VCaP (cell line): ENCODE results near the gene SLC35C1.

Source experiments
- H3K27ac ChIP-seq: fragments of 450-650 bp; 2 replicates; pipeline ENCODE4 v1.5.1; 2017
- CTCF ChIP-seq: fragments of 450-650 bp; conservative IDR thresholded peaks from 2 replicates; pipeline ENCODE4 v1.5.1; 2017; ENCODE audit warnings: mild to moderate bottlenecking, moderate library complexity

Gene SLC35C1

DNA sequence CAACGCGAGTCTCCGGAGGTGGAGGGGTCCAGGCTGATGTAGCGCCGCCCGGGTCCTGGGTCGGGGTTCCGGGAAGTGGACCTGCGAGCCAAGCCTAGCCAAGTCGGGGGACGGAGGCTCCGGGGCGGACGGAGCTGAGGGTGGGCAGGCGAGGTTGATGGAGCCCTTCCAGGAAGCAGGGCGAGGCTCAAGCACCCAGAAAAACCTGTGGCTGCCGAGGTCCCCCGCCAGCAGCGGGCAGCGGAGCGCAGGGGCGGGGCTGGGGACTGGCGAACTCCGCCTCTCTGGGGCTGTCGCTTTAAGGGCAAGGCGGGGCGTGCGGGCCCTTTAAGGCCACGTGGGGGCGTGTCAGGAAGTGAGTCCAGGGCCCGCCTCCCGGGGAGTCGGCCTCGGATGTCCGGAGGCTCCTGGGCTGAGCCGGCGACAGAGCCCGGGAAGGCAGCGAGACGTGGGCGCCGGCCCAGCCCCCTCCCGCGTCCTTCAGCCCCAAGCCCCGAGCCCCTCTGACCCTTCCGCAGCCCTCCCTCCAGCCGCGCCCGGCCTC lies at the start of gene SLC35C1:
TSS of gene SLC35C1 (plus strand) at position 389 of the 544 bp plus-strand sequence. CDS start 653 bp downstream, outside the sequence.
- no peak for TF ChIP-seq CTCF
- H3K27ac ChIP-seq = peak within 1 kb of the TSS; percentile 73

DNA sequence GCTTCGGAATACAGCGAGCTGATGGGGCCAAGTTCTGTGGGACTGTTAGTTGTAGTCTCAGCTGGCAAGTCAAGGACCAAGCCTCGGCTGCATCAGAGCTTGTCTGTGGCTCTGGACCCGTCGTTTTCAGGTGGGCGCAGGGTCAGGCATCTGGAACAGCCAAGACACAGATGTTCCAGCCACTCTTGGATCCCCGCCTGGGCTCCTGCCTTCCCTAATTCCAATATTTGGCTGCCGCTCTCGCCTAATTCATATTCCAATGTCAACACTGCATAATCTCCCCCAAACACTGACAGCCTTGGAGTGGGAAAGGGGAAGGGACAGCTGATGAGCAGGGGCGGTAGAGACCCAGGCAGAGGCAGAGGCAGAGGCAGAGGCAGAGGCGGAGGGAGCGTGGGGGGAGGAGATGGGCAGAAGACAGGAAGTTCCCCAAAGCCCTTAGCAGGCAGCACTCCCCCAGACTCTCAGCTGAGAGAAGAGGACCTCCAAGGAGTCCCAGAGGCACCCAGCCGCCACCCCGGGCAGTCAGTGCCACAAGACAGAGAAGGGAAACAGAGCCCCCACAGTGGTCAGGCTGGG lies 49.6 kb upstream of the SLC35C1 start:
- H3K27ac ChIP-seq = no peak overlapping the region
- no peak for TF ChIP-seq CTCF

- TF ChIP-seq CTCF = no peak
These were observed 48.5 kb upstream of the SLC35C1 start for GRCh38 chr11:45756384-45757010.

GRCh38 chr11:45757672-45758071 lies 47.3 kb upstream of the SLC35C1 start:
- TF ChIP-seq CTCF = no peak
- H3K27ac ChIP-seq = no peak overlapping the region

More at GRCh38 chr11:45756384-45757010, 48.5 kb upstream of the SLC35C1 start:
- no peak overlapping the region for H3K27ac ChIP-seq

- H3K27ac ChIP-seq = no peak overlapping the region
- no peak for TF ChIP-seq CTCF
These were observed 43.3 kb upstream of the SLC35C1 start for GRCh38 chr11:45761659-45762058.

DNA sequence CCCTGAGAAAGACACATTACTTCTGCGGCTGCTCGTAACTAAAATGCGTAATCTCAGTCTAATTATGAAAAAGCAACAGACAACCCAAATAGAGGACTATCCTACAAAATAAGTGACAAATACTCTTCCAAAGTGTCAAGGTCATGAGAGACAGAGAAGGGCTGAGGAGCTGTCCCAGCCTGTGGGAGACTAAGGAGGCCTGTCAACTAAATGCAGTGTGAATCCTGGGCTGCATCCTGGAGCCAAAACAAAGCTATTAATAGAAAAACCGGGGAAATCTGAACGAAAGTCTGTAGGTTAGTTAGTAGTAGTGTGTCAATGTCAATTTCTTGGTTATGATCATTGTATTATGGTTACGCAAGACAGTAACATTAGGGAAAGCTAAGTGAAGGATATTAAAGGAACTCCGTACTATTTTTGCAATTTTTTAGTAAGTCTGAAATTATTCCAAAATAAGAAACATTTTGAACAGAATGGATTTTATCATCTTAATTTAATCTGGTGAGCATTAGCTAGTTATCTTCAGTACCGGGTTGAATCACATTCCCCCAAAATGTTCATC lies 39.8 kb upstream of the SLC35C1 start:
- TF ChIP-seq CTCF = no peak

GRCh38 chr11:45765836-45766235 lies 39.1 kb upstream of the SLC35C1 start:
- no peak overlapping the region for H3K27ac ChIP-seq
- TF ChIP-seq CTCF = no peak

More for the DNA sequence above, 39.8 kb upstream of the SLC35C1 start:
- no peak overlapping the region for H3K27ac ChIP-seq
